PC-3 (cell line): ENCODE measurements around the gene MARCHF3. TPM values are rescaled to one million over a fixed set of nuclear protein-coding genes. Genes with fewer than 3 reads are reported as not detected.

ENCODE experiments used
- ATAC-seq: fragments of 200-7000 bp; cut with Tn5 transposase; 2 replicates; pipeline ENCODE4 v1.9.1; 2020; ENCODE audit warnings: mild to moderate bottlenecking, moderate library complexity
- BruUV-seq: library from RNA; stranded (reverse); fragments of 400-500 nt; replicated peaks from 2 replicates; lab custom pipeline; 2021; lab: Mats Ljungman, UMichigan
- CTCF ChIA-PET: fragments of 300-600 bp; sonication (Branson Sonifier 250); formaldehyde crosslinking; loops from one replicate; lab custom pipeline; 2022; ENCODE audit warnings: antibody characterized with exemption; lab: Charles Lee
- POLR2A ChIA-PET: fragments of 300-600 bp; sonication (Branson Sonifier 250); formaldehyde crosslinking; loops from one replicate; lab custom pipeline; 2022; ENCODE audit warnings: antibody characterized with exemption; ENCODE audit not compliant: unreplicated experiment; lab: Charles Lee
- DNase-seq: peaks from one replicate; pipeline ENCODE4 v3.0.0-alpha.2; 2015
- H2AFZ ChIP-seq: fragments of 300-600 bp; sonication (generic); 2 replicates; pipeline ENCODE4 v1.6.0; 2016; ENCODE audit warnings: antibody characterized with exemption, low read length
- H3F3A ChIP-seq: fragments of 300-600 bp; sonication (generic); one replicate; pipeline ENCODE4 v1.6.0; 2017; ENCODE audit warnings: antibody characterized with exemption, low read length, control low read depth, mild to moderate bottlenecking; ENCODE audit not compliant: unreplicated experiment
- H3K27ac ChIP-seq: fragments of 300-600 bp; sonication (generic); 2 replicates; pipeline ENCODE4 v1.5.1; 2016; ENCODE audit warnings: mild to moderate bottlenecking, low read length
- H3K27me3 ChIP-seq: fragments of 300-600 bp; sonication (generic); 2 replicates; pipeline ENCODE4 v1.6.1; 2016; ENCODE audit warnings: low read length, mixed read lengths
- H3K36me3 ChIP-seq: fragments of 300-600 bp; sonication (generic); 2 replicates; pipeline ENCODE4 v1.6.1; 2016; ENCODE audit warnings: low read depth, mixed run types, low read length, mixed read lengths
- H3K4me1 ChIP-seq: fragments of 300-600 bp; sonication (generic); 2 replicates; pipeline ENCODE4 v1.5.1; 2016; ENCODE audit warnings: low read length; ENCODE audit not compliant: insufficient read depth
- H3K4me2 ChIP-seq: fragments of 300-600 bp; sonication (generic); 2 replicates; pipeline ENCODE4 v1.6.0; 2016; ENCODE audit warnings: low read length
- H3K4me3 ChIP-seq: fragments of 300-600 bp; sonication (generic); 2 replicates; pipeline ENCODE4 v1.5.1; 2016; ENCODE audit warnings: mild to moderate bottlenecking, low read length, mixed read lengths
- H3K79me2 ChIP-seq: fragments of 300-600 bp; sonication (generic); 2 replicates; pipeline ENCODE4 v1.6.1; 2017; ENCODE audit warnings: low read length, mixed read lengths
- H3K9ac ChIP-seq: fragments of 300-600 bp; sonication (generic); 2 replicates; pipeline ENCODE4 v1.6.0; 2016; ENCODE audit warnings: mild to moderate bottlenecking, low read length
- H3K9me2 ChIP-seq: fragments of 300-600 bp; sonication (generic); replicated peaks from 2 replicates; pipeline ENCODE4 v1.6.1; 2016; ENCODE audit warnings: mixed run types, low read length, mixed read lengths
- H3K9me3 ChIP-seq: fragments of 300-600 bp; sonication (generic); 2 replicates; pipeline ENCODE4 v1.6.1; 2016; ENCODE audit warnings: low read length, mixed read lengths
- H4K20me1 ChIP-seq: fragments of 300-600 bp; sonication (generic); 2 replicates; pipeline ENCODE4 v1.6.1; 2016; ENCODE audit warnings: low read length, mixed read lengths
- EZH2 ChIP-seq: fragments of 300-600 bp; sonication (generic); IDR thresholded peaks from one replicate; pipeline ENCODE4 v1.6.1; 2017; ENCODE audit warnings: antibody characterized with exemption, mild to moderate bottlenecking, low read length; ENCODE audit not compliant: unreplicated experiment
- EZH2phosphoT487 ChIP-seq: fragments of 300-600 bp; sonication (generic); IDR thresholded peaks from 2 replicates; pipeline ENCODE4 v1.6.1; 2018; ENCODE audit warnings: mild to moderate bottlenecking, antibody characterized with exemption, low read length, borderline replicate concordance
- intact Hi-C: fragments of 100-400 bp; cut with micrococcal nuclease; formaldehyde crosslinking; loops from 2 replicates; pipeline ENCODE4 v1.9.0; 2023
- total RNA-seq: library from RNA; depleted of rRNA; stranded (reverse); fragments of >200 nt; gene quantifications from 2 replicates; pipeline ENCODE4 v1.2.3, GENCODE V29; 2014
- TF ChIP-seq, protein P1 (sequence below): fragments of 300-600 bp; sonication (generic); conservative IDR thresholded peaks from 2 replicates; pipeline ENCODE4 v1.5.1; 2017; ENCODE audit warnings: antibody characterized with exemption, low read depth, mild to moderate bottlenecking, low read length

Gene MARCHF3
- total RNA-seq, 1 experiment from 2014 or later = 2.5 TPM

DNA sequence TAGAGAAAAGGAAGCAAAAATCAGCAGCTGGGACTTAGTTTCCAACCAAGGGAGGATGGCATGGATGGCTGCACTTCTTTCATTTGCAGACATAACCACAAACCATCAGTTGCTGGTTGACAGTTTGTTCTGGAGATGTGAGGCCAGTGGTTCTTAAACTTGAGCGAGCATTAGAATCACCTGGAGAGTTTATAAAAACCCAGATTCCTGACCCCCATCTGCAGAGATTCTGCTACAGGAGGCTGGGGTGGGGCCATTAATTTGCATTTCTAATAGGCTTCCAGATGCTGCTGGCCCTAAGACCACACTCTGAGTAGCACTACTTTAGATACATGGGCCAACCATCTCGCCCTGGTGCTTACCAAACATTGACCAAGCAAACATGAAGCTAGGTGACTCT is 60.8 kb downstream of the MARCHF3 start:
- ATAC-seq = no peak
- BruUV-seq = no TSS peak

DNA sequence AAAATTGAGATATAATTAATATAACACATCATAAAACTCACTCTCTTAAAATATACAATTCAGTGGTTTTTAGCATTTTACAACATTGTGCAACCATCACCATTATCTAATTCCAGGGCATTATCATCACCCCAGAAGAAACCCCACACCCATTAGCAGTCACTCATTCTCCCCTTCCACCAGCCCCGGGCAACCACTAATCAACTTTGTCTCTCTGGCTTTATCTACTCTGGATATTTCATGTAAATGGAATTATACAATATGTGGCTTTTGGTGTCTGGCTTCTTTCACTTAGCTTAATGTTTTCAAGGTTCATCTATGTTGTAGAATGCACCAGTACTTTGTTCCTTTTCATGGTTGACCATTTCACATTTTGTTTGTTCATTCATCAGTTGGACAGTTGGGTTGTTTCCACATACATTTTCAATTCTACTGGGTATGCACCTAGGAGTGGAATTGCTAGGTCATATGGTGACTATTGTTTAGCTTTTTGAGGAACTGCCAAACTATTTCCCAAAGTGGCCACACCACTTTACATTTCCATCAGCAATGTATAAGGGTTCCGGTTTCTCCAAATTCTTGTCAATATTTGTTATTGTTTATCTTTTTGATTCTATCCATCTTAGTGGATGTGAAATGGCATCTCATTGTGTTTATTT is 62.4 kb downstream of the MARCHF3 start:
- no peaks in the 10 kb centered on the region for H3K36me3 ChIP-seq
- no peaks in the 10 kb centered on the region for H3K9me2 ChIP-seq
- no peak overlapping the region for H3K27ac ChIP-seq
- ATAC-seq (no peak), DNase-seq (no peak)
- POLR2A ChIA-PET = no interaction called here
- CTCF ChIA-PET = no interaction called here
- peaks cover 8% of the 10 kb centered on the region for H3K4me1 ChIP-seq
- H3K9ac ChIP-seq = no peak overlapping the region
- no peaks in the 10 kb centered on the region for H3K9me3 ChIP-seq
- H3K4me2 ChIP-seq = no peak overlapping the region
- no peaks in the 10 kb centered on the region for H3K79me2 ChIP-seq
- intact Hi-C loops = no loop called here
- H4K20me1 ChIP-seq = no peaks in the 10 kb centered on the region
- TF ChIP-seq EZH2phosphoT487 (no peak), EZH2 (no peak)
- TF ChIP-seq, protein P1, sequence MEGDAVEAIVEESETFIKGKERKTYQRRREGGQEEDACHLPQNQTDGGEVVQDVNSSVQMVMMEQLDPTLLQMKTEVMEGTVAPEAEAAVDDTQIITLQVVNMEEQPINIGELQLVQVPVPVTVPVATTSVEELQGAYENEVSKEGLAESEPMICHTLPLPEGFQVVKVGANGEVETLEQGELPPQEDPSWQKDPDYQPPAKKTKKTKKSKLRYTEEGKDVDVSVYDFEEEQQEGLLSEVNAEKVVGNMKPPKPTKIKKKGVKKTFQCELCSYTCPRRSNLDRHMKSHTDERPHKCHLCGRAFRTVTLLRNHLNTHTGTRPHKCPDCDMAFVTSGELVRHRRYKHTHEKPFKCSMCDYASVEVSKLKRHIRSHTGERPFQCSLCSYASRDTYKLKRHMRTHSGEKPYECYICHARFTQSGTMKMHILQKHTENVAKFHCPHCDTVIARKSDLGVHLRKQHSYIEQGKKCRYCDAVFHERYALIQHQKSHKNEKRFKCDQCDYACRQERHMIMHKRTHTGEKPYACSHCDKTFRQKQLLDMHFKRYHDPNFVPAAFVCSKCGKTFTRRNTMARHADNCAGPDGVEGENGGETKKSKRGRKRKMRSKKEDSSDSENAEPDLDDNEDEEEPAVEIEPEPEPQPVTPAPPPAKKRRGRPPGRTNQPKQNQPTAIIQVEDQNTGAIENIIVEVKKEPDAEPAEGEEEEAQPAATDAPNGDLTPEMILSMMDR = no peak
- no peaks in the 10 kb centered on the region for H3K27me3 ChIP-seq
- H2AFZ ChIP-seq = no peak overlapping the region
- BruUV-seq = no TSS peak
- no peaks in the 10 kb centered on the region for H3F3A ChIP-seq
- H3K4me3 ChIP-seq = no peak overlapping the region

More for the DNA sequence above, 60.8 kb downstream of the MARCHF3 start:
- H4K20me1 ChIP-seq = no peaks in the 10 kb centered on the region
- DNase-seq = no peak
- intact Hi-C loops = no loop called here
- H3K9ac ChIP-seq = no peak overlapping the region
- H3K79me2 ChIP-seq = no peaks in the 10 kb centered on the region
- peaks cover 8% of the 10 kb centered on the region for H3K4me1 ChIP-seq
- H3K9me3 ChIP-seq = no peaks in the 10 kb centered on the region
- ChIA-PET CTCF (no interaction called here), POLR2A (no interaction called here)
- H2AFZ ChIP-seq = no peak overlapping the region
- H3F3A ChIP-seq = no peaks in the 10 kb centered on the region
- H3K9me2 ChIP-seq = no peaks in the 10 kb centered on the region
- no peaks in the 10 kb centered on the region for H3K36me3 ChIP-seq
- no peak overlapping the region for H3K27ac ChIP-seq
- H3K4me2 ChIP-seq = no peak overlapping the region
- no peak overlapping the region for H3K4me3 ChIP-seq
- no peaks in the 10 kb centered on the region for H3K27me3 ChIP-seq
- TF ChIP-seq EZH2phosphoT487 = no peak
- TF ChIP-seq EZH2 = no peak
- TF ChIP-seq, protein P1 = no peak

DNA sequence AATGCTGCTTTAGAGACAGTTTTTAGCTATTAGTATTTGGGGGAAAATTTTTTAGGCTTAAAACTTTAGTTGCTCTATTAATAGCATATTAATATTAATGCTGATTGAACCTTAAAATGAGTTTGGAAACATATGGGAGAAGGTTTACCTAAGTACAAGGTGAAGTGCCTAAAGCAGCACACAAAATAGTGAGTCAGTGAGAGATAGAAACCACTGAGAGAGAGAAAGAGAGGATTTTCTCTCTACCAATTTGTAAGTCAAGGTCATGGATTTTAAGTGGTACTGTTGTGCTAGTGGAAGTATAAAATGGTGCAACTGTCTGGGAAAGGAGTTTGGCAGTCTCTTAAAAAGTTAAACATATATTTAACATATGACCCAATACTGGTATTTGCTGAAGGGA is 64.9 kb downstream of the MARCHF3 start:
- Histone ChIP-seq H3K79me2 (no peaks in the 10 kb centered on the region), H3K9ac (no peak overlapping the region), H3K9me3 (no peaks in the 10 kb centered on the region), H3K4me3 (no peak overlapping the region), H3K27ac (peak overlapping the region; percentile 3; the same call in 1 of the 2 replicates), H4K20me1 (no peaks in the 10 kb centered on the region), H2AFZ (no peak overlapping the region), H3F3A (no peaks in the 10 kb centered on the region), H3K27me3 (no peaks in the 10 kb centered on the region), H3K4me2 (no peak overlapping the region), H3K4me1 (peaks cover 19% of the 10 kb centered on the region), H3K36me3 (no peaks in the 10 kb centered on the region), H3K9me2 (no peaks in the 10 kb centered on the region)
- no peak for TF ChIP-seq EZH2phosphoT487
- TF ChIP-seq, protein P1 = no peak
- TF ChIP-seq EZH2 = no peak
- BruUV-seq = no TSS peak
- ChIA-PET CTCF (no interaction called here), POLR2A (no interaction called here)
- ATAC-seq = no peak
- peak; percentile 10 for DNase-seq
- intact Hi-C loops = no loop called here
